Measurements from ENCODE around the gene MAD1L1.

The MAD1L1 gene

GRCh38 chr7:2241580-2242540, 9.1 kb upstream of the MAD1L1 start, which contains the start of the genes MRM2 and NUDT1:
TSS of gene MRM2 (minus strand) at chr7:2242205. CDS start at chr7:2242169, 36 bp downstream.
TSS of gene NUDT1 (plus strand) at chr7:2242226. CDS start at chr7:2244575, 2,349 bp downstream.
- peak; percentile 70 for DNase-seq

GRCh38 chr7:2239242-2239641, 6.5 kb upstream of the MAD1L1 start:
- no peak for DNase-seq

- no peak for DNase-seq
Observed at GRCh38 chr7:2237109-2237602, 4.4 kb upstream of the MAD1L1 start.

DNA sequence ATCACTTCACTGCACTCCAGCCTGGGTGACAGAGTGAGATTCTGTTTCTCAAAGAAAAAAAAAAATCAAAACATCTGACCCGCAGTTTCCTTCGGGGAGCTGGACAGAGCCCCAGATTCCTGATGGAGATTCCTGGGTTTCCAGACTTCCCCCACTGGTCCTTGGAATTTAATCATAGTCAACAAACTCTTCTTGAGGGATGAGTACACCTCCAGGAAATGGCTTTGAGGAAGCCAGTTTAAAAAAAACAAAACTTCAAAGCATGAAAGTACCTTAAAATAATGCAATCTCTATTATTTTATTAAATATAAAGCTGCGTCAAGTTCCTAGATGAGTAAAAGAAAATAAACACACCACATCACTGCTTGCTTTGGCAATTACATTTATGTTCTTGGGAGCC, 1.2 kb upstream of the MAD1L1 start:
- peak; percentile 19 for DNase-seq

DNA sequence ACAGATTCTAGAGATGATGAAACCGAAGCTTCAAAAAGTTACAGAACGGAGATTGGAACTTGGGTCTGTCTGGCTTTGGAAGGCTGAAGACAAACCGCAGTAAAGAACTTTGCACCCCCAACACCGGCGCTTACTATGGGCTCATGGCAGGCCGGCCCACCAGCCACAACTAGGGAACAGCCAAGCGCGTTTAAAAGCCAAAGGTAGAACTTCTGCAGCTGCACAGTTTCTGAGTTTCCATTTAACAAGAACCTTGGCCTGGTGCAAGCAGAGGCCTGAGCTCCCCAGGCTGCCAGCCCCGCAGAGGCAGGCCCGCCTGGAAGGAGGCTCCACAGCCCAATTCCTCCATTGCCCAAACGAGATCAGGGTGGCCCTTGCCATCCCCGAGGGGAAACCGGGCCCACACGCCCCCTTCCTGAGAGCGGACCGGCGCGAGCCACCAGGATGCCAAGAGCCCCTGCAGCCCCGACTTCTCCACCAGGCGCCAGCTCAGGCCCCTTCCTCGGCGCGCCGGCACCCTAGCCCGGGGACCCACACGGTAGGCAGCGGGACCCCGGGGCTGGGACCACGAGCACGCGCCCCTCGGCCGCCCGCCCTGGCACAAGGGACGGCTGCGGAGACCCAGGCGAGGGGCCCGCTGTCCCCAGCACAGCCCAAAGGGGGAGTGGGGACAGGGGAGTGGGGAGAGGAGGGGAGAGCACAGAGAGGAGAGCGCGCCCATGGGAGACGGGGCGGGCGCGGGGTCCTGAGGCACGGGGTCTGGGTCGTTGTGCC, 566 bp downstream of the MAD1L1 start:
- DNase-seq, result no peak

DNA sequence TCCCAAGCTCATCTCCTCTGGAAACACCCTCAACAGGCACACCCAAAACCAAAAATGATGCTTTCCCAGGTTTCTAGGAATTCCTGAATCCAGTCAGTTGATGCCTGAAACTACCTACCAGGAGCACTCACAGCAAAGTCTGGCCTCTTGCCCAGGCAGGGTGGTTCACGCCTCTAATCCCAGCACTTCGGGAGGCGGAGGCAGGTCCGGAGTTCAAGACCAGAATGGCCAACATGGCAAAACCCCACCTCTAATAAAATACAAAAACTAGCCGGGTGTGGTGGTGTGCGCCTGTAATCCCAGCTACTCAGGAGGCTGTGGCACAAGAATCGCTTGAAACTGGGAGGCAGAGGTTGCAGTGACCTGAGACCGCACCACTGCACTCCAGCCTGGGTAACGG, 1.9 kb downstream of the MAD1L1 start:
- DNase-seq, result no peak

DNA sequence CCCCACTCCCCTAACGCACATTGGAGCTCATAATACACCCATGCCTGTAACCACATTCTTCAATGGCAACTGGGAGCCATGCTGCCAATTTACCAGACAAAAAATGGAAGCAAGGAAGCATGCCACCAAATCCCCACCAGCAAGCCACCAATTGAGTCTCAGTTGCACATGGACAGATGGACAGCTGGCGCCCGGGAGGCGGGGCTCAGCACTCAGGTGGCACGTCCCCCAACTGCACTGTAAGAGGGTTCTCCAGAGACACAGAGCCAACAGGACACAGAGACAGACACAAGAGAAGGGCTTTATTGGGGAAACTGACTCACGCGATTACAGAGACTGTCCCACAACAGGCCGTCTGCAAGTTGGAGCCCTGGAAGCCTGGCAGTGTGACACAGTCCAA, 2.5 kb downstream of the MAD1L1 start:
- DNase-seq, result no peak

GRCh38 chr7:2229467-2229866, 3.3 kb downstream of the MAD1L1 start:
- no peak for DNase-seq

DNA sequence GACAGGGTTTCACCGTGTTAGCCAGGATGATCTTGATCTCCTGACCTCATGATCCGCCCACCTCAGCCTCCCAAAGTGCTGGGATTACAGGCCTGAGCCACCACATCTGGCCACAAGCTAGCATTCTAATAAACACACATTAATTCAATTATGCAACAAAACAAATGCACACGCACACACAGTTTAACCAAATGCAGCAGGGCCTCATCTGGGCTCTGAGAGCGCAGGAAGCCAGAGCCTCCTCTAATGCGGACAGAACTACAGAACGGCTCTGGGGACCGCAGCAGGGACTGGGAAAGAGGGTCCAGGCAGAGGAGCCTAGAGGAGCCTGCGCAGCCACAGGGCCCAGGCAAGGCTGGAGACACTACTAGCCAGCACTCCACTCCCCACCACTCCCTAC, 3.8 kb downstream of the MAD1L1 start:
- DNase-seq, result no peak

DNA sequence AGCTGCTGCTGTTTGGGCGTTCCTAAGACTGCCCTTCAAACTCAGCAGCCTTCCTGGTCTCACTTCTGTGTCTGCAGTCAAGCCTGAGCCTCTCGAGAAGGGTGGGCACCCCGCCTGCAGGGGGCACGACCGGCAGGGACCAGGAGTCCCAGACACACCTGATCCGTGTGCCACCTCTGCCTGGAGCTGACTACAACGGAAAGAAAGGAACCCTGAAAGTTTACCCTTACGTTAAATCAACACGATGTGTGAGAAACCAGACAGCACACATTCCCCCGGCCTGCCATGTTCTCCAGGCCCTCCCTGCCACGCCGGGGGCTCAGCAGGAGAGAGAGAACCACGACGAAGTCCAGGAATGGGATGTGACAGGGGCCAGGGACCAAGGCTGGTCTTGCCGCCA, 5.0 kb downstream of the MAD1L1 start:
- no peak for DNase-seq

DNA sequence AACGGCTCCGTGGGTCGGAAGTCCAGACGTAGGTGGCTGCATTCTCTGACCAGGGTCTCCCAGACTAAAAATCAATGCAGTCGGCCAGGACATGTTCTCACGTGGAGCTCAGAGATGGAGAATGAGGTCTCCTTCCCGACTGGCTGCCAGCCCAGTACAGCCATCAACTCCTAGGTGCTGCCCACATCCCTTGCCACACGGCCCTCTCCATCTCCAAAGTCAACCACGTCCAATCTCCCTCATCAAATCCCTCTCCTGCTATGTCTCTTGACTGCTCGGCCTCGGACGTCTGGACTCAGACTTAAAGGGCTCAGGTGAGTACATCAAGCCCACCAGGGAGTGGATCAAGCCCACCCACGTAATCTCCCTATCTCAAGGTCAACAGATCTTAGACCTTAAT, 6.9 kb downstream of the MAD1L1 start:
- no peak for DNase-seq

GRCh38 chr7:2225336-2225735, 7.4 kb downstream of the MAD1L1 start:
- no peak for DNase-seq

- DNase-seq, result no peak
Observed at GRCh38 chr7:2224934-2225333, 7.8 kb downstream of the MAD1L1 start.

DNA sequence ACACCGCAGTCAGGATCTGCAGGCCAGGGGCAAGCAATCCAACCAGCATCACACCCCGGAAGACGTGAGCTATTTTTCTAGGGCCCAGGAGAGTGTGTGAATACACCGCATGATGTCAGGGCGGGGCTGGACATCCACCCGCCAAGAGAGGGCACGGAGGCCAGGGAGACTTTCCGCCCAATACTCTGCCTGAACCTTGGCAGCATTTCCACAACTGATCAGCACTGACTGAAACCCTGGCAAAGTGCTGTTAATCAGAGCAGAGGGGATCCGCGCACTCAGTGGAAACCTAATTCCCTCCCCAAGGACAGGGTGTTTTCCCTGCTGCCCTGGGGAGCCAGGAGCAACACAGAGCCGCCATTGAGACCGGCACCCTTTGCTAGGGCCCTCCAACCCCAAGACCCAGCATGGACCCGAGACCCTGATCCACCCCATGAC, 8.2 kb downstream of the MAD1L1 start:
- no peak for DNase-seq

DNA sequence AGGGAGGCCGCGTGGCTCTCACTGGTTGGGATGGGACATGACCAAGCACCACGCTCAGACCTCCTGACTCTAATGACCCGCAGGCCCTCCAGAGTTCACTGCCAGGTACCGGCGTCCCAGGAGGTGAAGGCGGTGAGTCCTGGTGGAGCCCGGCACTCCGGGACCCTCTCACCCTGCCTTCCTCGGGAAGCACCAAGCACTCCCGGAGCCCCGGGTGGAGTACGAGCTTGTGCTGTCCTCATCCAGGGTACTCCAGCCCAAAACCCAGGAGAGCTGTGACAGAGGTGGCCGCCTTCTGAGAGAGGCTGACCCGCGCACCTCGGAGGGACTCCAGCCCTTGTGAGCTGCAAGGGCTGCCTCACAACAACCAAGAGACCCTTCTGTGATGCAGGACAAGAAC, 9.4 kb downstream of the MAD1L1 start:
- no peak for DNase-seq

GRCh38 chr7:2222516-2222915, 10.2 kb downstream of the MAD1L1 start:
- DNase-seq, result no peak

GRCh38 chr7:2220954-2221353, 11.8 kb downstream of the MAD1L1 start:
- DNase-seq, result no peak

DNA sequence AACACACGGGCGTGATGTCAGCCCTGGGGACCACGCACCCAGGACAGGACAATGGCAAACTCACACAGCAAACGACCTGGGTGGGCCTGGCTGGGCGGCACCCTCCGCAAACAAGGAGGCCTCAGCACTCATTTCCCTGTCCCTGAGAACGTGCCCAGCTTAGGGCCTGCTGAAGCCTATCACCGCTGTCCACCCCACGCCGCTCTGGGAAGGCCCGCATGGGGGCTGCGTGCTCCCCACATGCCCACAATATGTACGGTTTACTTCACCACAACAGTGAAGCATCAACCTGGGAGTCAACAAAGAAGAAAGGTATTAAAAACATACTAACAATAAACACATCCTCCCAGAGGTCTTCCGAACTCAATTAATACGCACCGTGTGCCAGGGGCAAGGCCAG, 12.2 kb downstream of the MAD1L1 start:
- DNase-seq, result no peak

DNA sequence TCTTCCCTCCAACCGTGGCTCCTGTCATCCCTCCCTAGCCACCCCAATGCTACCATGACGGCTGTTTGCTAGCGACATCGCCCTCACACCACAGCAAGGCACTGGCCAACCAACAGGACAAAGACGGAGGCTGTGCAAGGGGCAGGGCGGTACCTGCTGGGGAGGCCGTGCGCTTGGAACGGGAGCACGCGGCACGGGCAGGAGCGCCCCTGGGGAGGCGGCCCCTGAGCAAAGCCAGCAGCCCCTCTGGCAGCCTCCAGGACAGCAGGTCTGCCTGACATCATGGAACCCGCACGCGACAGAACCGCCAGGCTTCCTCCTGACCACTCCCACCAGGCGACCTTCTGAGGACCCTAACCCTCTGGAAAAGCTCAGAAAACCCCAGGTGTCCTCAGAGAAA, 12.7 kb downstream of the MAD1L1 start:
- DNase-seq, result no peak

DNA sequence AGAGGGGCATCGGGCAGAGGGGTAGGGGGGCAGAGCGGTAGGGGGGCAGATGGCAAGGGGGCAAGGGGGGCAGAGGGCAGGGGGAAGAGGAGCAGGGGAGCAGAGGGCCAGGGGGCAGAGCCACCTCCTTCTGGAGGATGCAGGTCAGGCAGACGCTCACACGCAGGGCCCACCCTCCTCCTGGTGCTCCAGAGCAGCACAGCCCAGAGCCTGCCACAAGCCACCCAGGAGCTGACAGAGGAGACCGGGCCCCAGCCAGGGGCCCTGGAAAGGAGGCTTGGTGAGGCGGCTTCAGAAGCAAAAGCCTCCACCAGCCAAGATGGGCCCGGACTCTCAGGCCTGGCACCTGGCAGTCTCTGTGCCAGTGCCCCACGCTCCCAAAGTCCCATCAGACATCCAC, 13.1 kb downstream of the MAD1L1 start:
- DNase-seq, result no peak

- no peak for DNase-seq
Observed at GRCh38 chr7:2219136-2219535, 13.6 kb downstream of the MAD1L1 start.

GRCh38 chr7:2218444-2218785, 14.3 kb downstream of the MAD1L1 start:
- DNase-seq, result no peak

- DNase-seq, result no peak
Observed at GRCh38 chr7:2217716-2218443, 14.9 kb downstream of the MAD1L1 start.
